ENCODE results near the gene LAMTOR5. TPM values are rescaled to one million over a fixed set of nuclear protein-coding genes. Genes with fewer than 3 reads are reported as not detected.
A peak's percentile ranks its signal among the peaks of the same experiment; 100 is the strongest.
"Not testable (repeated sequence)": the region's sequence is repeated elsewhere in the genome, so short reads cannot be mapped to it uniquely, and the experiment has no call there.

LAMTOR5 gene
- total and polyA plus RNA-seq, 10 of the 15 experiments (the other 5 are each of a cell fraction or from before 2014, with no cell fraction given), result 64.1 to 613 (median 315) TPM

GRCh38 chr1:110406407-110406806, 1.1 kb downstream of the LAMTOR5 start:
- H3K79me2 ChIP-seq (ENCODE audit: control insufficient read depth, insufficient read depth, low read length), result peaks cover 25% of the 10 kb centered on the region
- ChIA-PET SMC1A (ENCODE audit: uncharacterized antibody, unreplicated experiment) (interaction anchor here (0.9 to 4.3 kb wide), 3 partner anchors 13 to 58 kb away, joined by 3 to 18 read pairs (median 3); no protein-coding TSS in a partner anchor), CTCF (interaction anchor here (0.8 to 2.0 kb wide), 4 partner anchors 13 to 198 kb away, joined by 3 to 10 read pairs (median 4); no protein-coding TSS in a partner anchor), RAD21 (ENCODE audit: unreplicated experiment) (interaction anchor here (0.7 to 1.5 kb wide), 2 partner anchors 22 to 68 kb away, joined by 4 to 8 read pairs; partner anchors contain the start of gene RBM15), POLR2A (interaction anchor here (0.9 to 1.4 kb wide), 3 partner anchors 15 to 28 kb away, joined by 3 to 5 read pairs (median 3); partner anchors contain the start of gene SLC16A4)
- intact Hi-C loops (cut with micrococcal nuclease; ENCODE audit: unreplicated experiment) (loop anchor here (2.0 kb wide), 1 partner anchor 68 kb away; the partner anchor contains the start of gene RBM15), in situ Hi-C loops (cut with MboI) (loop anchor here (5.0 kb wide), 1 partner anchor 199 kb away; no protein-coding TSS in a partner anchor)
- not testable (repeated sequence) for DNase-seq (ENCODE audit: low read depth, low spot score); H2AFZ ChIP-seq (ENCODE audit: control insufficient read depth, low read depth, low read length); H3K9me3 ChIP-seq (replicated peaks; ENCODE audit: control insufficient read depth, insufficient read depth, low read length); ATAC-seq; H3K36me3 ChIP-seq (ENCODE audit: control insufficient read depth in 2 of 2, insufficient read depth in 2 of 2, low read length in 1 of 2); H3K4me1 ChIP-seq (ENCODE audit: control insufficient read depth, insufficient read depth, low read length); BruUV-seq (replicated peaks); H4K20me1 ChIP-seq (ENCODE audit: control insufficient read depth, insufficient read depth); H3K27me3 ChIP-seq (replicated peaks in 1 of 2; ENCODE audit: control insufficient read depth in 2 of 2, insufficient read depth in 2 of 2, low read length in 1 of 2); FAIRE-seq
- TF ChIP-seq MLLT1 (IDR thresholded peaks at IDR 0.05) (peak; percentile 64), NR2F1 (conservative IDR thresholded peaks at IDR 0.05) (0 out of 2 replicates have a peak, but pooled peaks have one; percentile 37)
- peak overlapping the region; percentile 85; the same call in 1 of the 2 replicates for H3K27ac ChIP-seq (ENCODE audit: control insufficient read depth, insufficient read depth)
- H3K9ac ChIP-seq (ENCODE audit: control insufficient read depth, insufficient read depth, low read length), result peak overlapping the region; percentile 95
- WGBS (ENCODE audit: insufficient coverage, insufficient replicate concordance, low lambda C conversion rate, missing lambda C conversion rate), result 45% methylated on average over 15 of the region's 15 CpGs
- peak overlapping the region; percentile 99 for H3K4me3 ChIP-seq
- peak overlapping the region; percentile 81 for H3K4me2 ChIP-seq (ENCODE audit: control insufficient read depth, insufficient read depth)

DNA sequence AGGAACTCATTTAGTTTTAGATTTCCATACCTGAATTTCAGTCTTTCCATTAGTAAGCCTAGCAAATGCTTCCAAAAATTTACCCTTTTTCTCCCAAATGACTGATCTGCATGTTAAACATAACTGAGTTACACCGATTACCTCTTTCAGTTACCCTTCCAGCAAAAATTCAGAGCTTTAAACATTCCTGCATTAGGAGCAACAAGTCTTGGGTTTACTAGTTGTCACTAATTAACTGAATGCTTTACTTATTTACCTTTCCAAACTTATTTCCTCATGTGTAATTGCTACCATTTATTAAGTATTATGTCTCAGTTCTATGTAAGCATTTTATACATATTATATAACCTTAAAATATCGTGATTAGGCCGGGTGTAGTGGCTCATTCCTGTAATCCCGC, 3.1 kb downstream of the LAMTOR5 start:
- 96% methylated on average over 4 of the region's 4 CpGs for WGBS (ENCODE audit: insufficient coverage, insufficient replicate concordance, low lambda C conversion rate, missing lambda C conversion rate)
- H2AFZ ChIP-seq (ENCODE audit: control insufficient read depth, low read depth, low read length), result no peak overlapping the region
- H3K4me2 ChIP-seq (ENCODE audit: control insufficient read depth, insufficient read depth), result no peak overlapping the region
- in situ Hi-C loops (cut with MboI), result no loop called here
- no peaks in the 10 kb centered on the region for H4K20me1 ChIP-seq (ENCODE audit: control insufficient read depth, insufficient read depth)
- SMC1A ChIA-PET (ENCODE audit: uncharacterized antibody, unreplicated experiment), result interaction anchor here (0.8 to 4.3 kb wide), 4 partner anchors 21 to 121 kb away, joined by 3 to 18 read pairs (median 4); no protein-coding TSS in a partner anchor
- H3K9ac ChIP-seq (ENCODE audit: control insufficient read depth, insufficient read depth, low read length), result no peak overlapping the region
- peaks cover 25% of the 10 kb centered on the region for H3K79me2 ChIP-seq (ENCODE audit: control insufficient read depth, insufficient read depth, low read length)
- no peaks in the 10 kb centered on the region for H3K27me3 ChIP-seq (replicated peaks in 1 of 2; ENCODE audit: control insufficient read depth in 2 of 2, insufficient read depth in 2 of 2, low read length in 1 of 2)
- POLR2A ChIA-PET, result interaction anchor here (0.5 kb wide), 1 partner anchor 89 kb away, joined by 5 read pairs; no protein-coding TSS in a partner anchor
- H3K27ac ChIP-seq (ENCODE audit: control insufficient read depth, insufficient read depth), result no peak overlapping the region
- intact Hi-C loops (cut with micrococcal nuclease; ENCODE audit: unreplicated experiment), result no loop called here
- H3K36me3 ChIP-seq (ENCODE audit: control insufficient read depth in 2 of 2, insufficient read depth in 2 of 2, low read length in 1 of 2), result peaks cover 0 to 13% of the 10 kb centered on the region in 2 experiments
- H3K4me3 ChIP-seq, result no peak overlapping the region
- RAD21 ChIA-PET (ENCODE audit: unreplicated experiment), result interaction anchor here (1.1 to 1.4 kb wide), 3 partner anchors 20 to 197 kb away, joined by 3 to 5 read pairs (median 4); no protein-coding TSS in a partner anchor
- ATAC-seq (no peak), DNase-seq (ENCODE audit: low read depth, low spot score) (no peak), FAIRE-seq (no peak)
- CTCF ChIA-PET, result interaction anchor here (1.0 to 2.0 kb wide), 2 partner anchors 56 to 197 kb away, joined by 4 to 10 read pairs; no protein-coding TSS in a partner anchor
- H3K4me1 ChIP-seq (ENCODE audit: control insufficient read depth, insufficient read depth, low read length), result peaks cover 9% of the 10 kb centered on the region
- no TSS peak for BruUV-seq (replicated peaks)
- no peaks in the 10 kb centered on the region for H3K9me3 ChIP-seq (replicated peaks; ENCODE audit: control insufficient read depth, insufficient read depth, low read length)
- TF ChIP-seq TCF12 (IDR thresholded peaks at IDR 0.05; ENCODE audit: low read depth, low read length), result no peak
- no peak for TF ChIP-seq ATF7 (IDR thresholded peaks at IDR 0.05; ENCODE audit: low read depth)
- no peak for TF ChIP-seq NR2F1 (conservative IDR thresholded peaks at IDR 0.05)
- no peak for TF ChIP-seq BACH1 (IDR thresholded peaks at IDR 0.05; ENCODE audit: borderline replicate concordance)
- no peak for TF ChIP-seq PKNOX1 (IDR thresholded peaks at IDR 0.05)
- no peak for TF ChIP-seq TAF1 (IDR thresholded peaks at IDR 0.05; ENCODE audit: borderline replicate concordance, low read depth, low read length)
- TF ChIP-seq, protein P1, sequence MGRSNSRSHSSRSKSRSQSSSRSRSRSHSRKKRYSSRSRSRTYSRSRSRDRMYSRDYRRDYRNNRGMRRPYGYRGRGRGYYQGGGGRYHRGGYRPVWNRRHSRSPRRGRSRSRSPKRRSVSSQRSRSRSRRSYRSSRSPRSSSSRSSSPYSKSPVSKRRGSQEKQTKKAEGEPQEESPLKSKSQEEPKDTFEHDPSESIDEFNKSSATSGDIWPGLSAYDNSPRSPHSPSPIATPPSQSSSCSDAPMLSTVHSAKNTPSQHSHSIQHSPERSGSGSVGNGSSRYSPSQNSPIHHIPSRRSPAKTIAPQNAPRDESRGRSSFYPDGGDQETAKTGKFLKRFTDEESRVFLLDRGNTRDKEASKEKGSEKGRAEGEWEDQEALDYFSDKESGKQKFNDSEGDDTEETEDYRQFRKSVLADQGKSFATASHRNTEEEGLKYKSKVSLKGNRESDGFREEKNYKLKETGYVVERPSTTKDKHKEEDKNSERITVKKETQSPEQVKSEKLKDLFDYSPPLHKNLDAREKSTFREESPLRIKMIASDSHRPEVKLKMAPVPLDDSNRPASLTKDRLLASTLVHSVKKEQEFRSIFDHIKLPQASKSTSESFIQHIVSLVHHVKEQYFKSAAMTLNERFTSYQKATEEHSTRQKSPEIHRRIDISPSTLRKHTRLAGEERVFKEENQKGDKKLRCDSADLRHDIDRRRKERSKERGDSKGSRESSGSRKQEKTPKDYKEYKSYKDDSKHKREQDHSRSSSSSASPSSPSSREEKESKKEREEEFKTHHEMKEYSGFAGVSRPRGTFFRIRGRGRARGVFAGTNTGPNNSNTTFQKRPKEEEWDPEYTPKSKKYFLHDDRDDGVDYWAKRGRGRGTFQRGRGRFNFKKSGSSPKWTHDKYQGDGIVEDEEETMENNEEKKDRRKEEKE (IDR thresholded peaks at IDR 0.05), result no peak
- no peak for TF ChIP-seq ZNF384 (IDR thresholded peaks at IDR 0.05; ENCODE audit: borderline replicate concordance, low read depth, low read length)
- TF ChIP-seq GABPA (IDR thresholded peaks at IDR 0.05; ENCODE audit: low read depth), result no peak
- TF ChIP-seq SMAD5 (IDR thresholded peaks at IDR 0.05; ENCODE audit: low read depth), result no peak
